NK-92 (cell line): ENCODE measurements around the gene SNRPF.
A peak's percentile ranks its signal among the peaks of the same experiment; 100 is the strongest.
"Not testable (repeated sequence)": the region's sequence is repeated elsewhere in the genome, so short reads cannot be mapped to it uniquely, and the experiment has no call there.

ENCODE experiments used
- DNase-seq: peaks from one replicate; lab custom pipeline; 2025; ENCODE audit not compliant: unreplicated experiment; lab: John Stamatoyannopoulos, UW

SNRPF gene

DNA sequence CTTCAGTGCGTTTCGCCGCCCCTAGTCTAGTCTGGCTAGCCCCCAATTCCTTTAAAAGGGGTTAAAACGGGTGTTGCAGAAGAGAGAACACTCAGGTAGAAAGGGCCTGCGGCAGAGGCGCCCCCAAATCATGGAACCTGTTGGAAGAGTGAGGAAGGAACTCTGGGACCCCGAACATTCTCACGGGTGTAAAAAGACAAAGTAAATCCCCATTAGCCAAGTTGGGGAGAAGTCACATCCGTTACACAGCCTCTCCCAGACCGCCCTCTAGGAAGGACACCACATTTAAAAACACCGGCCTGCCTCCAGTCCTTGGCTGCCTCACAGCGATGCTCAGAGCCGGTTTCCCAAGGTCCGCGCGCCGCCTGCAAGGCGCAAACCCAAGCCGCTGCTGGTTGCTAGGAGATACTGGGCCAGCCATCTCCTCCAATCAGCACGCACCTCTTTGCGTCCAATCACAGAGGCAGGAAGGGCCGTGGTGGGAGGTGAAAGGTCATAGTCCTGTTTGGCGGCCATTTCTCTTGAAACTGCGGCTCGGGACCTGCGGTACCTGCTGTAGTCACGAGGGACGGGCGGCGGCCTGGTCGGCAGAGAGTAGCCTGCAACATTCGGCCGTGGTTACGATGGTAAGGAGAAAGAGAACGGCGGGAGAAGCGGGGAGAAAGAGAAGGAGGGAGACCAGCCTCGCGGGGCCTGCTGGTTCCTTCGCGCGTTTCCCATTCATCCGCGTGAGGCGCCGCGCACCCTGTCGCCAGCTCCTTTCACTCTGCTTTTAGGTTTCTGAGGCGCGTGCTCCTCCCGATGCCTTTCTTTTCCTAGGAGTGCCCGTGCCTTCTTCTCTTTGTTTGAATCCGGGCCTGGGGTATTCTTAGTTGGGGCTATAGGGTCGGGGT lies at the start of gene SNRPF:
Gene SNRPF (plus strand): TSS at position 502 of the 893 bp plus-strand sequence. CDS start 122 bp downstream, at position 624.
- peak; percentile 52 for DNase-seq

GRCh38 chr12:95809000-95809680 lies 49.6 kb upstream of the SNRPF start:
- no peak for DNase-seq

DNA sequence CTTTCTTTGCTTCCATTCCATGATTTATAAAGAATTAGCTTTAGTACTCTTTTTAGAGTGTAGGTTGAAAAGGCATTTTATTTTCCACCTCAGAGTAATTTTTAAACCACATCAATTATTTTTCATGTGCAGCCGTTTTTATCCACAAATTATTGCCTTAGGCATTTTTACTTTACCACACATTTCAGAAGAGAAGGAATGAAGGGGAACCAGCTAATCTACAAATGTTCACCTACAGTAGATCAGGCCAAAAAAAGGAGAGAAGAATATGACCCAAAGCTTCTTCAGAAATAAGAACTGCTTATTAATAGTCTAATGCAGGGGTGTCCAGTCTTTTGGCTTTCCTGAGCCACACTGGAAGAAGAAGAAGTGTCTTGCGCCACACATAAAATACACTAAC lies 48.3 kb upstream of the SNRPF start:
- DNase-seq, result no peak

GRCh38 chr12:95812155-95812554 lies 46.6 kb upstream of the SNRPF start:
- DNase-seq, result not testable (repeated sequence)

DNA sequence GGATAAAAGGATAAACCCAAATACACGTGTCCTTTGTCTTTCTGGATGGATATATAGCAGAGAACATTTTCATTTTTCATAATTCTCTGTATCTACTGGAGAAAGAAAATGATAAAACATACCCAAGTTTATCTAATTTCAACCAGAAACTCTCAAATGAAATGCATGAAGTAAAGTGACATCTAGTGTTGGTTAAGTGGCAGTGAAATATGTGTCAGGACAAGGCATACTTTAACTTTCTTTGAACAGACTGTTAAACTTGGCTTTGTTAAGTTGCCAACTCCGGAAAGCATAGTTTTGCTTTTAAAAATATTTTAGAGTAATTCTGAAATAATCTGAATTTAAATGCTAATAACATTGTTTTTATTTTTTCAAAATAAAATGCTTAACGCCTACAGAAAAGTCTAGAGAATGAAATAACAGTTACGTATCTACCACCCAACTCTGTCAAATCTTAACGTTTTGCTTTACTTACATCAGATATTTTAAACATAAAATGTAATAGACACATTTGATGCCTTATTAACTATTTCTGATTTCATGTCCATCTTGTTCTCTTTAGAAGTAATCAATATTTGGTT lies 43.0 kb upstream of the SNRPF start:
- no peak for DNase-seq

DNA sequence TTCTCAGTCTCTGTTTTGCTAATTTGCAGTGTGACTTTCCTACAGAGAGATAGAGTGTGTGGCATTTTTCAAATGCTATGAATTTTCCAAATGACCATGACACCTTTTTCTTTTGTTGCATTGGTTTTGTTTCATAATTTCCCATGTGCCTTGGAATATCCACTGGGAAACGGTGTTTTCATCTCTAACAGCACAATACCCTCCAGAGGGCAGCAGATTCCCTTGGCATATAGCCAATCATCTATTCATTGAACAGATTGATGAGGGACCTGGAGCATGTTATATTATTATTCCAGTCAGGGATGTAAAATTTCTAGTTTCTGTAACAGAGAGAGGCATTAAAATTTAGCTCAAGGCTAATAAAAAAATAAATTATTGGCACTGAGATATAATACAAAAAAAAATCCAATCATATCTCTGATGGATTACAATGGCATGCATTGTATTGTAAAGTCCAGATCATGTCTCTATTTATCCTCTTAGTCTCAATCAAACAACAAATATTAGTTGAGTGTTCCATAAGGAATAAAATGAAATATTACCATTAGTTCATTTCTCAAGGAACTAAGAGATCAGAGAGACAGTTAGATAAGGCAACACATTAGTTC lies 38.6 kb upstream of the SNRPF start:
- no peak for DNase-seq

DNA sequence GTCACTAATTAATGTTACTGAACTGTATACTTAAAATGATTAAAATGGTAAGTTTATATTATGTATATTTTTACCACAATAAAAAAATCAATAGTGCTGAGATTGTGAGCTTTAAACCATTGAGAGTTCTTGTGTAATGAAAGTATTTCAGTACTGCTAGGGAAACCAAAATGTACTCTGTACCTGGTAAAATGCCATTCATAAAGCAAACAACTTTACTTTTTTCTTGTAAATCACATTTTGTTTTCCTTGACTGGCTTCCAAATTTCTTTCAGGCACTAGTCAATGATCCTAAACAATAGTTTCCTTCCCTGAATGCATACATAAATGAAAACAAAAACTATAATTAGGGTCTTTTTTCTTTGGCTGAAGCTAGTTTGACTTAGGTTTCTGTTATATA lies 29.4 kb upstream of the SNRPF start:
- no peak for DNase-seq

DNA sequence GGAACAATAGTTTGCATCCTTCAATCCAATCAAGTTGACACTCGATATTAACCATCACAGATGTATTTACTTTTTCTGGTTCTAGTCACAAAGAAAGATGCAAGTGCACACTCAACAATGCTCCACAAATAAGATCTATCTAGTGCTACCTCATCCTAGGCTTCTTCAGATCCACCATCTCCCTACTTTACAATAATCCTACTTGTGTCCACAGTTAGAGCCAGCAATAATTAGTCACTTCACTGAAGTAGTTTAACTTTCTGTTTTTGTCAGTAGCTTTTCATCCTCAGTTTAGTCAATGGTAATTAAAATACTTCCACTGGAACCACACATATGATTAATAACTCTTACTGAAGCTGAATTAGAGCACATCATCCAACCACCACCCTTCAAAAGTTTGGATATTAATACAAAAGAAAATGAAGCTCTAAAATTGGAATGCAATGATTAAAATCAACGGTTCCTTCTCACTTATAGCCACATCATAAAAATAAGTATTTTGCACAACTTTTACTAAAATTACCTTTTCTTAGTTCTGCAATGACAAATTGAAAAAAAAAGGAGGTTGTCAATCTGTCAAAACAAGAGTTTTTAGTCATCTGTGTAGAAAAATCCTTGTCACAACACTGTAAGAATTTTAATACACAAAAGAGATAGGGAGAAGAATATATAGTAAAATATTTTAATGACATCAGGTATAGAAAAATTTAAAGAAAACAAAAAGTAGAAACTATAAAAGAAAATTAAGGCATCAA lies 28.2 kb upstream of the SNRPF start:
- DNase-seq, result no peak

DNA sequence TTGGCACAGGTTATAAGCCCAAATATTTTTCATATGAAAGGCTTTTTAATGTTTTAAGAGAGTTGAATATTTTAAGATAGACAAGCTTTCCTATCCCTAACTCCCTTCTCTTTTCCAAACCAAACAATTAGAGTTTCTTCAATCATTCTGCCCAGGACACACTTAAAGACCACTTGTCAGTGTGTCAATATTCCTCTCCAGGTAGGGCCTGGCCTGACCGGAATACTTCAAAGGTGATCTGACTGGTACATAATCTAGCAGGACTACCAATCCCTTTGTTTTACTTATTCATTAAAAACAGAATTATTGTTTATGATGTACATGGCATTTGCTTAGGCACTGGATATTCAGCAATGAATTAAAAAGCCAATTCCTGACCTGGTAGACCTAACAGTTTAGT lies 24.2 kb upstream of the SNRPF start:
- DNase-seq, result no peak

DNA sequence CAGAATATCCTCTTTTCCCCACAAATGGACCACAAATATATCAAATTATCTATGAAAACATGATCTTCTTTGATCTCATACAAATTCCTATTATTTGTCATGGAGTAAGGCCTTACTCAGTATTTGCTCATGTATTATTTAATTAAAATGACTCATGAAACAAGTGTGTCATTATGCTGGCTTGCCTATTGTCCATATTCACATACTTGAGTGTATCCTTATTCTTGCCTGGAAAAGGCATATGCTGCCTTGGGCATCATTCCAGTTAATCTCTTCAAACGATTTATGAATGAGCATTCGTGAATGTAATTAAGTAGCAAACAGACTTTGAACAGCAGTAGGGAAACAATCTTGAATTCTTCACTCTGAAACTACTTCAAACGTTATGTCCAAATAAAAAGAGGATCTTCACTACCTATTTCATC lies 22.6 kb upstream of the SNRPF start:
- no peak for DNase-seq

GRCh38 chr12:95836630-95837239 lies 22.0 kb upstream of the SNRPF start:
- DNase-seq, result no peak

DNA sequence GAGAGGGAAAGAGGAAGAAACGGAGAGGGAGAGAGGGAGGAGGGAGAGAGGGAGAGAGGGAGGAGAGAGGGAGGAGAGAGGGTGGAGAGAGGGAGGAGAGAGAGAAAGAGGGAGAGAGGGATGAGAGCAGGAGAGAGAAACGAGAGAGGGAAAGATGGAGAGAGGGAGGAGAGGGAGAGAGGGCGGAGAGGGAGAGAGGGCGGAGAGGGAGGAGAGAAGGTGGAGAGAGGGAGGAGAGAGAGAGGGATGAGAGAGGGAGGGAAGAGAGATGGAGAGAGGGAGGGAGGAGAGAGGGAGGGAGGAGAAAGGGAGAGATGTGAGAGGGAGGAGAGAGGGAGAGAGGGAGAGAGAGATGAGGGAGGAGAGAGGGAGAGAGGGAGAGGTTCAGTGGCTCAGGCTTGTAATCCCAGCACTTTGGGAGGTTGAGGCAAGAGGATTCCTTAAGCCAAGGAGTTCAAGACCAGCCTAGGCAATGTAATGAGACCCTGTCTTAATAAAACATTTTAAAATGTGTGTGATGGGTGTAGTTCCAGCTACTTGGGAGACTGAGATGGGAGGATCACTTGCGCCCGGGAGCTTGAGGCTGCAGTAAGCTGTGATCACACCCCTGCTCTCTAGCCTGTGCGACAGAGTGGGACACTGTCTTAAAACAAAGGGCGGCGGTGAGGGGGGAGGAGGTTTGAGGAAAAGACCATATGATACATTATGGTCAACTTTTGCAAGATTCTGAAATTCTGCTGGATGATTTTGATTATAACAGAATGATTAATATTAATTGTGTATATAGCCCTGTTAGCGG lies 21.3 kb upstream of the SNRPF start:
- DNase-seq, result no peak

GRCh38 chr12:95838125-95838524 lies 20.6 kb upstream of the SNRPF start:
- no peak for DNase-seq

- not testable (repeated sequence) for DNase-seq
Measured at GRCh38 chr12:95842426-95842825, 16.3 kb upstream of the SNRPF start.

DNA sequence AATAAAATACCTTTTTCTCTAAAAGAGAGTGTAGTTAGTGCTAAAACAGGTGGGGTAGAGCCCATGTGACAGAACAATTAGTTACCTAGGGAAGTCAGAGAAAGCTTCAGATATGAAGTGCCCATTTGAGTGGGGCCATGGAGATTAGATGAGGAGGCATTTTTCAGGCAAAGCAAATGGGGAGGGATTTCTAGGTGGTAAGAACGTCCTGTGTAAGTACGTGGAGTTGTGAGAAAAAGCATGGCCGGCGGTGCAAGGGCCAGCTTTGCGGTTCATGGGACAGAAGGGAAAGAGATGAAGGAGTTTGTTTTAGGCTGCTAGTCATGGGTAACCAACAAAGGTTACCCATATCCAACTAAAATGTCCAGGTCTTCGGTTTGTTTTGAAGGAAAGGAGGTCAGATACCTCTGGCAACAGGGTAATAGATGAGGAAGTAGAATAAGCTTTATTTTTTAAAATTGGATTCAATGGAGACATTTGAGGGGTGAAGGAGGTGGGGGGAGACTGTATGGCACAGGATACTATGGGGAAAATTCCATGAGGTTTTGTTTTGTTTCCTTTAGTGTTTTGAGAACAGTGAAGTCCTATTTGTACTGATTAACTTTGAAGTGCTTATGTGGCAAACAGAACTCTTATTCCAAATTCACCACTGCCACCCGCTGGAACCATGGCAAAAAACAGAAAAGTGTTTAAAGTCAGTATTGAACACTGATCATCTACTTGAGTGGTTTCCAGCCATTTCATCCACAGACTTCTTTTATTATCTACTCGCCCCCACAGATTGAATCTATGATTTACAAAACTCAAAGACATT lies 10.0 kb upstream of the SNRPF start:
- DNase-seq, result no peak

DNA sequence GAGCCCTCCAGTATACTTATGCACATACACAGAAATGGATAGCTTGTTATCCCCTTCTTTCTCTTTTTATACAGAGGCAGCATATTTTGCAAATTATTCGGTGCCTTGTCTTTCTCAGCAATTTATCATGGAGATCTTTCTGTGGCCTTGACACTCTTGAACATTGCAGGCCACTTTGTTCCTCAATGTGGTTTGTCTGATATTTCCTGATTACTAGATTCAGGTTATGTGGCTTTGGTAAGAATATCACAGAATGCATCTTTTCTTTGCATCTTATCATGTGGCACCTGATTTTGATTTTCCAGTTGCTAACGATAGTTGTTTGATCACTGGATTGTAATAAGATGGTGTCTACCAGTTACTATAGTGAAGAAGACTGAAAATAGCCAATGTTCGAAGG lies 7.1 kb upstream of the SNRPF start:
- no peak for DNase-seq

DNA sequence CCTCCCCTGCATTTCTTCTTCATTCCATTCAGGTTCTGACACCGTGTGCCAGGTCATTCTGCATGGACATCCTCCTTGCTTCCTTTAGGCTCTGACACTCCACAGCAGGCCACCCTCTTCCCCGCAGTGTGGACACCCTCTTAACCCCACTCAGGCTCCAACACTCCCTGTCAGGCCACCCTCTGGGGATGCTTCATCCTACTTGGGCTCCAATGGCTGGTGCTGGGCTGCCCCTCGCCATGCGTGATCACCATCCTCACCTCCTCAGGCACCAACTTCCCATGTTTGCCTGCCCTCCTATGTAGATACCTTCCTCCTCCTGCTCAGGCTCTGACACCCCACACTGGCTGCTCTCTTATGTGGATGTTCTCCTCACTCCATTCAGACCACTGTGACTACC lies 6.6 kb upstream of the SNRPF start:
- DNase-seq, result no peak

DNA sequence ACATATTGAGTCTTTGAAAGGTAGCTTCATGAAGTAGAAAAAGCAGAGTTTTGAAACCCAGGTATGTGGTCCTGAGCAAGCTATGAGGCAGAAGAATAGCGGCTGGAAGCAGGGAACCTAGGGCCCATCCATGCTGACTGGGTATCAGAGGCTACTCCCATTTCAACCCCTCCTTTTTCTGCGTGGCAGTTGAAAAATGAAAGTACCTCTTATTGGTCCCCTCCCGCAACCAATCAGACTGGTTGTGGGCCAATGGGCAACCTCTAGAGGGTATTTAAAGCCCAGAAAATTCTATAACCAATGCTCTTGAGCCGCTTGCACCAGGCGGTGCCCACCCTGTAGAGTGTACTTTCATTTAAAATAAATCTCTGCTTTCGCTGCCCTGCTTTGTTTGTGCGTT lies 1.6 kb upstream of the SNRPF start:
- DNase-seq, result no peak

- no peak for DNase-seq
Measured at GRCh38 chr12:95857799-95858198, 953 bp upstream of the SNRPF start.
